Hematopoietic multipotent progenitor cell treated with erythropoietin and hydrocortisone succinate and interleukin-3 and kit ligand, for 15 days (in vitro differentiated cells): Measurements from ENCODE around the gene SEC24C.
A peak's percentile ranks its signal among the peaks of the same experiment; 100 is the strongest.
"Not testable (repeated sequence)": the region's sequence is repeated elsewhere in the genome, so short reads cannot be mapped to it uniquely, and the experiment has no call there.

ENCODE experiments used
- DNase-seq: peaks from one replicate; pipeline ENCODE4 v3.0.0-alpha.2; 2015; ENCODE audit warnings: low spot score

Gene SEC24C

GRCh38 chr10:73772281-73773151 lies 28.3 kb downstream of the SEC24C start:
- peak; percentile 80 for DNase-seq

- no peak for DNase-seq
Measured at GRCh38 chr10:73773152-73773879, 29.1 kb downstream of the SEC24C start.

- peak; percentile 75 for DNase-seq
Measured at GRCh38 chr10:73774637-73775036, 30.5 kb downstream of the SEC24C start.

- no peak for DNase-seq
Measured at GRCh38 chr10:73779018-73779417, 34.8 kb downstream of the SEC24C start.

GRCh38 chr10:73779539-73780197 lies 35.5 kb downstream of the SEC24C start:
- DNase-seq = no peak

- DNase-seq = no peak
Measured at GRCh38 chr10:73780301-73780700, 36.1 kb downstream of the SEC24C start.

- DNase-seq = no peak
Measured at GRCh38 chr10:73780966-73781365, 36.8 kb downstream of the SEC24C start.

GRCh38 chr10:73781548-73781878 lies 37.3 kb downstream of the SEC24C start:
- no peak for DNase-seq

- DNase-seq = peak; percentile 90
Measured at GRCh38 chr10:73781879-73782748, 37.9 kb downstream of the SEC24C start, which contains the start of gene CHCHD1. Gene CHCHD1 (plus strand): TSS chr10:73782048. CDS start chr10:73782076, 28 bp downstream.

- no peak for DNase-seq
Measured at GRCh38 chr10:73782749-73783085, 38.5 kb downstream of the SEC24C start.

GRCh38 chr10:73785211-73785720 lies 41.1 kb downstream of the SEC24C start, which contains the start of gene ZSWIM8:
Gene ZSWIM8 (plus strand): TSS chr10:73785606. CDS start chr10:73785879, 273 bp downstream.
- peak; percentile 94 for DNase-seq

GRCh38 chr10:73785721-73786511 lies 41.7 kb downstream of the SEC24C start:
- peak; percentile 46 for DNase-seq

- no peak for DNase-seq
Measured at GRCh38 chr10:73786512-73786885, 42.3 kb downstream of the SEC24C start.

- DNase-seq = not testable (repeated sequence)
Measured at GRCh38 chr10:73787031-73787800, 43.0 kb downstream of the SEC24C start.

- DNase-seq = no peak
Measured at GRCh38 chr10:73788864-73789658, 44.9 kb downstream of the SEC24C start.

- DNase-seq = no peak
Measured at GRCh38 chr10:73789659-73790055, 45.5 kb downstream of the SEC24C start.

GRCh38 chr10:73790886-73791625 lies 46.9 kb downstream of the SEC24C start:
- no peak for DNase-seq

GRCh38 chr10:73791871-73792400 lies 47.8 kb downstream of the SEC24C start:
- DNase-seq = no peak
